Type B pancreatic cell (in vitro differentiated cells): ENCODE results near the gene HDLBP. TPM values are rescaled to one million over a fixed set of nuclear protein-coding genes. Genes with fewer than 3 reads are reported as not detected.
A peak's percentile ranks its signal among the peaks of the same experiment; 100 is the strongest.

ENCODE experiments used
- DNase-seq: peaks from one replicate; pipeline ENCODE4 v3.0.0; 2021; ENCODE audit warnings: mixed read lengths; ENCODE audit not compliant: unreplicated experiment; ENCODE audit errors: extremely low spot score
- H3K27ac Mint-ChIP-seq: 2 replicates; pipeline ENCODE4 v1.8.0; 2021; ENCODE audit warnings: mild to moderate bottlenecking, mixed read lengths
- H3K27me3 Mint-ChIP-seq: 2 replicates; pipeline ENCODE4 v1.8.0; 2021; ENCODE audit warnings: mixed read lengths
- H3K36me3 Mint-ChIP-seq: 2 replicates; pipeline ENCODE4 v1.8.0; 2021; ENCODE audit warnings: mixed read lengths
- H3K4me1 Mint-ChIP-seq: one replicate; pipeline ENCODE4 v1.8.0; 2021; ENCODE audit warnings: mixed read lengths; ENCODE audit not compliant: unreplicated experiment
- H3K4me3 Mint-ChIP-seq: 2 replicates; pipeline ENCODE4 v1.8.0; 2021; ENCODE audit warnings: mild to moderate bottlenecking, mixed read lengths
- H3K9me3 Mint-ChIP-seq: 2 replicates; pipeline ENCODE4 v1.8.0; 2021; ENCODE audit warnings: mixed read lengths
- CTCF ChIP-seq: fragments of 200-600 bp; sonication (generic); conservative IDR thresholded peaks from 2 replicates; pipeline ENCODE4 v1.5.0; 2021; ENCODE audit warnings: antibody characterized with exemption, mild to moderate bottlenecking
- total RNA-seq: library from RNA; stranded (reverse); gene quantifications from 2 replicates; pipeline ENCODE4 v1.2.1, GENCODE V29; 2021; ENCODE audit warnings: low replicate concordance

HDLBP gene
- total RNA-seq, 1 donor from 2014 or later = 466 TPM

DNA sequence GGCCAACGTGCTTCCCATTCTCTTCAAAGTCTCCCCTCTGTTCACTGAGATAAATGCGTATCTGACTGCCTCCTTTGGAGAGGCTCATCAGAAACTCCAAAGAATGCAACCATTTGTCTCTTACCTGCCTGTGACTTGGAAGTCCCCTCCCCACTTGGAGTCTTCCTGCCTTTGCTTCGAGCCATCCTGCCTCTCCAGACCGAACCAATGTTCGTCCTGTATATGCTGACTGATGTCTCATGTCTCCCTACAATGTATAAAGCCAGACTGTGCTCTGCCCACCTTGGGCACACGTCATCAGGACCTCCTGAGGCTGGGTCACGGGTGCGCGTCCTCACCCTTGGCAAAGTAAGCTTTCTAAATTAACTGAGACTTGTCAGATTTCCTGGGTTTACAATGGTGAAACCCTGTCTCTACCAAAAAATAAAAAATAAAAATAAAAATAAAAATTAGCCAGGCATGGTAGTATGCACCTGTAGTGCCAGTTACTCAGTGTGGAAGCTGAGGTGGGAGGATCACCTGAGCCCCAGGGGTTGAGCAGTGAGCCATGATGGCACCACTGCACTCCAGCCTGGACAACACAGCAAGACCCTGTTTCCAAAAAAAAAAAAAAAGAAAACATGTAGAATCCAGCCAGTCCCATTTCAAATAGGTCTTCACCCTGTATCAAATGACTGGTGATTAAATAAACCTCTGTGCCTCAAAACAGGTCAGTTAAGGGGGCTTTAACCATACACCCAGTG, 29.0 kb downstream of the HDLBP start:
- Mint-ChIP-seq H3K27me3 (no peaks in the 10 kb centered on the region), H3K4me3 (no peak overlapping the region), H3K36me3 (peaks cover 12% of the 10 kb centered on the region), H3K9me3 (no peaks in the 10 kb centered on the region), H3K27ac (no peak overlapping the region), H3K4me1 (peaks cover 35% of the 10 kb centered on the region)
- no peak for TF ChIP-seq CTCF
- no peak for DNase-seq

GRCh38 chr2:241285596-241285995, 29.9 kb downstream of the HDLBP start:
- no peak for DNase-seq
- Mint-ChIP-seq H3K36me3 (peaks cover 12% of the 10 kb centered on the region), H3K9me3 (no peaks in the 10 kb centered on the region), H3K4me1 (peaks cover 35% of the 10 kb centered on the region), H3K27me3 (no peaks in the 10 kb centered on the region), H3K4me3 (no peak overlapping the region), H3K27ac (peak overlapping the region; percentile 74)
- TF ChIP-seq CTCF = no peak

- Mint-ChIP-seq H3K9me3 (no peaks in the 10 kb centered on the region), H3K4me1 (peaks cover 31% of the 10 kb centered on the region), H3K27ac (peak overlapping the region; percentile 70), H3K36me3 (peaks cover 12% of the 10 kb centered on the region), H3K27me3 (no peaks in the 10 kb centered on the region), H3K4me3 (peak overlapping the region; percentile 29)
- no peak for TF ChIP-seq CTCF
- no peak for DNase-seq
Observed at GRCh38 chr2:241282555-241282954, 32.9 kb downstream of the HDLBP start.

DNA sequence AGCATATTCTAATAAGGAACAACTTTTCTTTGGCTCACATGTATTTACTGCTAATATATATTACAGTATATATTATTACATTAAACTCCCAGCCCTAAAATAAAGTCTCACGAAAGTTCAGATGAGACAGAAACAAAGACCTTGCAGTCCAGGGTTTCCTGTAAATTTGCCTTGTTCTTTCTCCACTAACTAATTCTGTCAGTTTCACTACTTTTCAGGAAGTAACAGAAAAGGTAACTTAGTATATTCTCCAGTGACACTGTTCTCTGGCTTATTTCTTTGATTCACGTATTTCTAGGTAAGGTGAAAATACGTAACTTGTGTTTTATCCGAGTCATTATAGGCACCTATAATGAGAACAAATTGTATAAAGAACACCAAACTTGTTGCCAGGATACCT, 35.2 kb downstream of the HDLBP start:
- Mint-ChIP-seq H3K4me3 (no peak overlapping the region), H3K36me3 (peaks cover 20% of the 10 kb centered on the region), H3K27me3 (no peaks in the 10 kb centered on the region), H3K27ac (no peak overlapping the region), H3K4me1 (peaks cover 28% of the 10 kb centered on the region), H3K9me3 (peaks cover 5% of the 10 kb centered on the region)
- TF ChIP-seq CTCF = no peak
- DNase-seq = no peak

DNA sequence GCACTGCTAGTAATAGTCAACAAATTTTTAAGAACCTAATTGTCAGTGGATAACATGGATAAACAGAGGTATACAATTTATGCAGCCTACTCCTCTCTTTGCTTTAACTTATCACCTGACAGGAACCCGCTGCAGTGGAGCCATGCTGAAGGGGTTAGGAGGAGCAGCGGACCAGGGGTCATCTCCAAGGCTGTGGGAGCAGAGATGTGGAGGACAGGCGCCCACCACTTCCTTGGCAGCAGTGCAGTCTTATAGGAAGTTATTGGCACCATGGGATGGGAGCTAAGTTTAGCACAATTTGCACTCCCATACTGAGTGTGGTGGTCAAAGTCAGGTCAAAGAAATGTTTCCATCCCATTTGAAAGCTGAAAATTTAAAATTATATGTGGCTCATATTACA, 35.6 kb downstream of the HDLBP start:
- Mint-ChIP-seq H3K27ac (no peak overlapping the region), H3K27me3 (no peaks in the 10 kb centered on the region), H3K4me1 (peaks cover 26% of the 10 kb centered on the region), H3K9me3 (peaks cover 7% of the 10 kb centered on the region), H3K36me3 (peaks cover 21% of the 10 kb centered on the region), H3K4me3 (no peak overlapping the region)
- TF ChIP-seq CTCF = no peak
- no peak for DNase-seq
